Measurements from ENCODE around the gene IP6K1.
"Not testable (repeated sequence)": the region's sequence is repeated elsewhere in the genome, so short reads cannot be mapped to it uniquely, and the experiment has no call there.

IP6K1 gene

DNA sequence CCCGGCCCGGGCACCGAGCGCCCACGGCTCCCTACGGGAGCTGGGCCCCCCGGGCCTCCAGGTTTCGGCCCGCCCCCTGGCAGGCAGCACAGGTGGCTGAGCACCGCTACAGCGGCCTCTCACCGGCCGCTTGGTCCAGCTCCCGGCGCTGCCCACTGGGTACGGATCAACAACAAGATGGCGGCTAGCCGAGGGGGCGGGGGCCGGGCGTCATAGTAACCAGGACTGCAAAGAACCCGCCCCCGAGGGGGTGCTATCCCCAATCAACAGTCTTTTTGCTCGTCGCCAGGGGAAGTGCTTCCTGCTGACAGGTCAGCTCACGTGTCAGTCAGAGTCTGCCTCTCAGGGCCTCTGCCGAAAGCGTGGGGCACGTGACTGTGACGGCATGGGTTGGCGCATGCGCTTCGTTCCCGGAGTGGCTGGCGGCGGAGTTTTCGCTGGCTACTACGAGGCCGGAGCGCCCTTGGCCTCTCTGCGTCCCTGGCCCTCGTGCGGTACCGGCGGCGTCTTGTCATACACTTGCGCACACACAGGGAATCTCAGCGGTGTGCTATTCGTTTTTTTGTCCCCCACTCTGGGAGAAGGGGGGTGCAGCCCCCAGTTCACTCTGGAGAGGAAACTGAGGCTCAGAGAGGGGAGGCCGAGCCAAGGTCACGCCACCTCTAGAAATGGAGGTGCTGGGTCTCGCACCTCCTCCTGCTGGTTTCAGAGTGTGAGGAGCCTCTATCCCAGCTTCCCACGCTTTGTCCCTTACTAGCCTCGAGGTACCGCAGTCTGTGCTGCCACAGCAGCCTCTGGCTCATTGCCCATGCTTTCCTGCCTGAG is at the start of gene IP6K1:
Gene IP6K1 (minus strand): TSS at position 186 of the 825 bp plus-strand sequence. CDS start 38,502 bp downstream, outside the sequence.
- peak; percentile 100 for DNase-seq

DNA sequence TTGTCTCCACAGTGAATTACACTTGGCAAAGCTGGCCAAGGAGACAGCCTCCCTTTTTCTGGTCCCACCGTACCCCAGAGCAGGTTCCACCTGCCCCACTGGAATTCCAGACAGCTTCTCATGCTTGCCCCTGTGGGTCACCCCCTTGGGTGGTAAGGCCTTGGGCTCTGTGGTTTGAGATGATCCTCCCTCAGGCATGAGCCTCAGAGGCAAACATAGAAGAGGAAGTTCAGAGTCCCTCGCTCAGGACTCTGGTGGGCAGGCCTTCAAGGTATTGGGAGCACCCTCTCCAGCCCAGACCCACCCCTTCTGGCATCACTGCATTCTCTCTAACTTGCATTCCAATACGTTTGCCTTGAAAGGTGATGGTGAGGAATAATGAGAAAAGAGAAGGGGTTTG is 45.0 kb upstream of the IP6K1 start:
- no peak for DNase-seq

DNA sequence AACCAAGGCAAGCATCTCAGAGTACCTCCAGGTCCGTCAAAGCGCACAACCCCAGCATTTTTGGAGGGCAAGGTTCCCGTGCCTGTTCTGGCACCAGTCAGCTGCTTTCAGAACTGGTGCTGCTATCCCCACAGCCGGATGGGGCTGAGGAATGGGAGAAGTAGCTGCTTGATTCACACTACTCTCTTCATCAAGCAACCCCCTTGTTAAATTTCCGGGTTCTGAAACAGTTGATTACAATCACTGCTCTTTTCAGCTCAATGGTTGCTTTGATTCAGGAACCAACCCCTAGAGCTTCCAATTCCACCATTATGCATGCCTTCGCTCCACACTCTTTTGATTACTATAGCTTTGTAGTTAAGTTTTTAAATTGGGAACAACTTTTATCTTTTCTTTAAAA is 39.7 kb upstream of the IP6K1 start:
- DNase-seq = no peak

DNA sequence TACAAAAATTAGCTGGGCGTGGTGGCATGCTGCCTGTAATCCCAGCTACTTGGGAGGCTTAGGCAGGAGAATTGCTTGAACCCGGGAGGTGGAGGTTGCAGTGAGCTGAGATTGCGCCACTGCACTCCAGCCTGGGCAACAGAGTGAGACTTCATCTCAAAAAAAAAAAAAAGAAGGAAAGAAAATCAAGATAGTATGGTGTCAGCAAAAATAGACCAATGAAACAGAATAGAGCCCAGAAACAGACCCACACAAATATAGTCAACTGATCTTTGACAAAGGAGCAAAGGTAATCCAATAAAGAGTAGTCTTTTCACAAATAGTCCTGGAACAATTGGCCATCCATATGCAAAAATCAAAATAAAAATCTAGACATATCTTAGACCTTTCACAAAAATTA is 36.8 kb upstream of the IP6K1 start:
- DNase-seq = not testable (repeated sequence)

DNA sequence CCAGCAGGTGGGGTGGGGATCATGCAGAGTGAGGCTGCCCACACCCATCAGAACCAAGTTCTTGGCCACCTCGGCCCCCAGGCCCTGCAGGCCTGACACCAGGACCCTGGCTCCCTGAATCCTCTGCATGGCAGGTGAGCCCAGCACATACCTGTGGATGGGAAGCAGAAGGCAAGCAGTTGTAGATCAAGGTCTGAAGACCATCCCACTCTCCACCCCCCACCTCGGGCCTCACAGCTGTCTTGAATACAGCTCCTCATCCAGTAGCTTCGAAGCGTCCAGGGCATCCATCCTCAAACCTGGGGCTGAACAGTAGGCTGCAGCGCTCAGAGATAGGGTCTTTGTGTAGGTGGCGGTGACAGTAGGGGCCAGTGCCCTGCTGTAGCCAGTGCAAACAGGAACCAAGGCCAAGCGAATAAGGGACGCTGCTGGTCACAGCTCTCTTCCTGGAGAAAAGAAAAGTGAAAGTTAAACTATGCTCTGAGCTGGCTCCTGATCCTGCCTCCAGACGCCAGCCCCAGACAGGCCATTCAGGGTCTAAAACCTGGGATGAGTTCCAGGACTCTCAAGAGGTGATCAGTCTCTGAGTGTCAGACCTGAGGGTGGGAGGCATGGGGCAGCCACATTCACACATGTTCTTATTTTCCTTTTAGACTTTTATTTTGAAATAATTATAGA is 27.3 kb upstream of the IP6K1 start, which contains the start of gene UBA7:
Gene UBA7 (minus strand): TSS at position 457 of the 678 bp plus-strand sequence. CDS start 166 bp downstream, at position 291.
- DNase-seq = peak; percentile 54

DNA sequence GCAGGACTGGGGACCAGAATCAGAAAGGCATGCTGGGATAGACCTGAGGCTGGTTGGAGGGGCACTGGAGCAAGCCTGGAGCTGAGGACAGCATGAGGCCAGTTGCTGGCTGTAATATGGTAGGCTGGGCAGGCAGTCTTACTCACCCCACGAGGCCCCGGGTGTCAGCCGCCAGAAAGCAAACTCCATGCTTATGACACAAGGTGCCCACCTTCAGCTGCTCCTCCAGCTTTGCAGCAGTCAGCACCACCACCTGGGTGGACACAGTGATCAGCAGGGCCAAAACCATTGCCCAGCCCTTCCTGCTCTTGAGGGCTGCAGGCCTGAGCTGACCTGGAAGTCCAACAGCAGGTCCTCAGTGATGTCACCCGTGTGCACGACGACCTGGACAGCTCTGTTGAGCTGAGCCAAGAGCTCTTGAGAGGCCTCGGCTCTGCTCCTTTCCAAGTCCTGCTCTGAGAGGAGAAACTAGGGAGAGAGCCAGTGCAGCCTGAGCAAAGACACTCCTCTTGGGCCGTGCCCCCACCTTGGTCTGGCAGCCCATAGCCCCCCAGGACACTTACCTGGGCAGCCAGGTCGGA is 26.7 kb upstream of the IP6K1 start:
- DNase-seq = no peak

DNA sequence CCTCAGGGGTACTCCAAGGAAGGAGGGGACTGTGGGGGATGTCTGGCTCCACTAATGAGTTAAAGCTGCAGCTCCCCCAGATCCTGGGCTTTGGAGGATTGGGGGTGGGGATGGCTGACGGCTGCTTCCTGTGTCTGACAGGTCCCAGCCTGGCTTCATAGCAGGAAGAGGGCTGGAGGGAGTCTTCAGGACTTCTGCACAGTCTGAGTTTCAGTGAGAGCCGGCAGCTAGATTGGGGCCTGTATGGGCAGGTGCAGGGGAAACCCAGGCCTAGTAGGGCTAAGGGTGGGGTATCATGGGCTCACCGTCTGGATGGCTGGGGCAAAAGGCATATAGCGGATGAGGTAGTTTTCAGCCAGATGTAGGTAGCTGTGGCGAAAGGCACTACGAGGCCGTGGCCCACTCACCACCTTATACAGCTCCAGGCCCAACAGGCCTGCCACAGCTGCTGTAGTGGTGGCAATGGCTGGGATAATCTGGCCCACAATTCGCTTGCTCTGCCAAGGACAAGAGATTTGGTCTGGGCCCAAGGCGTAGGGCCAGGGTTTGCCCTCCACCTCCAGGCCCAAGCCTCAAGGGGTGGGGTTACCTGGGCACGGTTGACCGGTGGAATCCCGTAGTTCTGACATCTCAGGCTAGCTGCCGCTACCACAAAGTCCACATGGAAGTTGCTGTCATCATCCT is 21.2 kb upstream of the IP6K1 start:
- DNase-seq = no peak

DNA sequence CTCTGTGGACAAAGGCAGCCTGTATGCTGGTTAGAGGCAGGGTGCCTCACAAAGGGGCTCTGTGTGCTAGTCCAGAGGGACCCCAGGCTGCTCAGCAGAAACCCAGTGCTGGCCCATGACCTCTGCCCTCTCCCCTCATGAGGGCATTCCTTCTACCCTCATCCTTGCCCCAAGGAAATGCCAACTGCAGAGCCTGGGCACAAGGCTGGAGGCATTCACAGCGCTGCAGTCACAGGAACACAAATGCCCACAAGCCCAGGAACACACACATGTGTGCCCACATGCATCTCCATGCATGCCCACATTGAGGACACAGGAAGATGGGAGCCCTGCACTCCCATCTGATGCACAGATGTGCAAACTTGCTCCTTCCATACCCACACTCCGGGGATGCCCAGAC is 20.5 kb upstream of the IP6K1 start:
- DNase-seq = no peak

DNA sequence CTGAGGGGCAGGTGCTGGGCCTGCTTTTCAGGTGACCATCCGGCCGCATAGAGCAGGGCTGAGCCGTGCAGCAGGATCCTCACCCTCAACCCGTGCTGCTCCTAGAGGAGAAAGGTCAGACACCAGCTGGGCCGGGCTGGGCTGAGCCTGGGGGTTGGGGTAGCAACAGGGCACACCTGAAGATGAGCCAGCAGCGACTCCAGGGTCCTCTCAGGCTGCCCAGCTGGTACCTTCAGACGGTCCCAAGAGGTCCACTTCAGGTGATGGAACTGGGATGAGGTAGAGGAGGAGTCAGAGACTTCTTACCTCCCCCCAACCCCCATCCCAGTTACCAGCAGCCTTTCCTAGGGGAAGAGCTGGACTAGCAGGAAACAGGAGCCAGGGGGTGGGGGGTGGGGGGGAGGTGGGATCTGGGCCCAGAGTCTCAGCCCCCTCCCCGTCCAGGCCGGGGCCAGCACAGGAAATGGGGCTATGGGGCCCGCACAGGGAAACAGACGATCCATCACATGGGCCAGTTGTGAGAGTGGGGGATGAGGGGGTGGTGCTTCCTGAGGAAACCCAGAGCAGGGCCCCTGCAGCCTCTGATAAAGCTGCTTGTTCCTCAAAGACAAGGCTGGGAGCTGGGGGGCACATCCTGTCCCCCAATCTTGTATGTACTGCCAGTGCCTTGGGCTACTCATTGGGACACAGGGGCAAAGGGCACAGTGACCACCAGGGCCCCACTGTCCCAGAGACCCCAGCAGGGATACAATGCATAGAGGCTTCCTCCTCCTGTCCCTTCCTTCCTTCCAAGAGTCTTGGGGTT is 19.8 kb upstream of the IP6K1 start:
- peak; percentile 14 for DNase-seq

DNA sequence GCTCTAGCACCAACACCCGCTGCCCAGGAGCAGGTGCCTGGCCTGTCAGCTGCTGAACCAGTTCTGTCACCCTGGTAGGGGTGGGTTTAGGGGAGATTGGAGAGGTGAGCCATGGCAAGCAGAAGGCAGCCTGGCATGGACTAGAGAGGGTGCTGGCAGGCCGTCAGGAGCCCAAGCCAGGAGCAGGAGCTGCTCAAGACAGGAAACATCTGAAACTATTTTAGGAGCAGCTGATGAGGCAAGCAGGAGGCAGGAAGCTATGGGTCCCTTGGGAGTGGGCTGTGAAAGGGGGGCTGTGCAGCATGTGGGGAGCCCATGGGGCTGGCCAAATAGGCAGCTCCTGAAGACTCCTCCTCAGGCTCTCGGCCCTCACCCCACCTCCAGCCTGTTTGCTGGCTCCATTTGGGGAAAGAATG is 19.0 kb upstream of the IP6K1 start:
- no peak for DNase-seq

DNA sequence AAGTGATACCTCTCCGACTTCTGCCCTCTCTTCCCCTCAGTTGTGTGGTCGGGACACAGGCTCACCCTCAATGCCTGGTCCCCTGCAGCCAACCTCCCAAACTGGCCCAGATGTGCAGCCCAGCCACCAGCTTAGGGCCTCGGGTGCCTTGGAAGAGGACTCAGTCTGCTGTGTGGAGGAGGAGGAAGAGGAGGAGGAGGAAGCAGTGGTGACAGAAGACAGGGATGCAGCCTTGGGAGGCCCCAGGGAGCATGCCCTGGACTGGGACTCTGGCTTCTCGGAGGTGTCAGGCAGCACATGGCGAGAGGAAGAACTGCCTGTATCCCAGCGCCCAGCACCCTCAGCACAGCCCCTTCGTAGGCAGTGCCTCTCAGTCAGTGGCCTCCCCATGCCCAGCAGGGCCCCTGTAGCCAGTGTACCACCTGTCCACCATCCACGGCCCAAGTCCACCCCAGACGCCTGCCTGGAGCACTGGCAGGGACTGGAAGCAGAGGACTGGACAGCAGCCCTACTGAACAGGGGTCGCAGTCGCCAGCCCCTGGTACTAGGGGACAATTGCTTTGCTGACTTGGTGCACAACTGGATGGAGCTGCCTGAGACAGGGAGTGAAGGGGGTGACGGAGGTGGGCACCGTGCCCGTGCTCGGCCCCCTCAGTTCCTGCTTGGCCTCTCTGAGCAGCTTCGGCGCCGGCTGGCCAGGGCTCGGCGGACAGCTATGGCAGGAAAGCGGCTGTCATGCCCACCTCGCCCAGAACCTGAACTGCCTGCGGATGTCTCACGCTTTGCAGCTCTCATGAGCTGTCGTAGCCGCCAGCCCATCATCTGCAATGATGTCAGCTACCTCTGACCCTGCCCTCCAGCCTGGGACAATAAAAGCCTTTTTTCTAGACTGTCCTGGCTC is 18.0 kb upstream of the IP6K1 start:
- no peak for DNase-seq

DNA sequence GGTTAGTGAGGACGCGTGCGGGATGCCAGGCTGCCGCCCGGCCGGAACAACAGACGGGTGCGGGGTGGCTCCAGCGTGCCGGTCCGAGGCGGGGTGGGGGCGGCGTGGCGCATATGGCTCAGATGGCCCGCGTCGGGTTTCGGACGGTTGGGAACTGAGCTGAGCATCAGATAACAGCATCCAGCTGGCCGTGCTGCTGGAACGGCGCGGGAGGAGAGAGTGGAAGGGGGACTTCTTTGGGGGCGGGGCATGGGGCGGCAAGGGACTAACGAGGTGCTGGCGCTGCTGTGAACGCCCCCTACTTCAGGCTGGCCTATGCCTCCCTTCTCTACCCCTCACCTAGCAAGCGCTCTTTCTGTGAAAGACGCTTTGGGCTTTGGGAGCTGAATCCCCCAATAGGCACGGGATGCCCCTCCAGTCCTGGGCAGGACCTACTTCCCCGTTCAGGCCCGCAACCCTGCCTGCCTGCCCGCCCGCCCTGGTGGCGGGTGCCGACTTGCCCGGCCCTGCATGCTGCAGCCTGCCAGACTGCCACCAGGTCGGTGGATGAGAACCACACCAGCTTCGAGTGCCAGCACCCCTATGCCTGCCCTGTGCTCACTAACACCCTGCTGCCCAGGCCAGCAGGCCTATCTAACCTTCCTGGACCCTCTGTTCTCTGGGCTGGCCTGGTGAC is 17.3 kb upstream of the IP6K1 start:
- peak; percentile 37 for DNase-seq

DNA sequence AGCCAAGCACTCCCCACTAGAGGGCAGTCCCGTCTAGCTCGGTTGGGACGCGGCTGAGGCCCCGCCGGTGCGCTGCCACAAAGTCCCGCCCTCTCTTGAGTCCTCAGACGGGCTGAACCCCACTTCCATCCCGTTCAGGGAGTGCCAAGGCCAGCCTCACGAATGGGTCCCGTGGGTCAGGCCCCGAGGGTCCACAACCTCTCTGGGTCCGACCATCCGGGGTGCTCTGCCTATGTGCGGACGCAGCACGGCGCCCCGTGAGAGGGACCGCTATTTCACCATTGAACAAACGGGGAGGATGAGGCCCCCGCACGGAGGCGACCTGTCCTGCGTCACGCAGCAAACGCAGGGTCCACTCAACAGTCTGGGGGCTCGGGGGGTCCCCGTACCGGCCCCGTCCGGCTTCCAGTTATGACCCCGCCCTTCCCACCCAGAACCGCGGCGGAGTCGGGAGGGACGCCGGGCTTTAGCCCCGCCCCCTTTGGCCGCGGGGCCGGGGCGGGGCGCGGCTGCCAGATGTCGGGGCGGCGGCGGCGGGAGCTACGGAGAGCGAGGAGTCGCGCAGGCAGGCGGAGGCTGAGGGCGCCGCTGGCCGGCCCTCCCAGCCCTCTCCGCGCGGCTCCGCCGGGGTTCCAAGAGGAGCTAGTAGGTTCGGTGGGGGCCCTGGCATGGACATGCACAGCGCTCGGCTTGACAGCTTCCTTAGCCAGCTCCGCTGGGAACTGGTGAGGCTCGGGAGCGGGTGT is 16.6 kb upstream of the IP6K1 start, which contains the start of gene INKA1:
Gene INKA1 (plus strand): TSS at position 543 of the 746 bp plus-strand sequence. CDS start 132 bp downstream, at position 675.
- peak; percentile 90 for DNase-seq

DNA sequence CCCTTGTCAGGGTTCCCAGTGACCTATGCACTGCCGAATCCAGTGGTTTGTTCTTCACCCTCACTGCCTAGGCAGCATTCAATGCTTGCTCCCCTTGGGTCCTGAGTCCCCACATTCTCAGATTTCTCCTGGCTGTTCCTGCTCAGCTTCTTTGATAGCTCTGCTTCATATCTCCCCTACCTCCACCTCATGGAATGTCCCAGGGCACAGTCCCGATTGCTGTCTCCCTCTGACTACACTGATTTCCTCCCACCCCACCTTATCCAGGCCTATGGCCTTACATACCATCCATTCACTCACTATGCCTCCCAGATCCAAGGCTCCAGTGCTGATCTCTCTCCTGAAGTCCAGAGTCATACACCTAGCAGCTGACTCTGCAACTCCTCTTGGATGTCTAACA is 14.8 kb upstream of the IP6K1 start:
- no peak for DNase-seq

DNA sequence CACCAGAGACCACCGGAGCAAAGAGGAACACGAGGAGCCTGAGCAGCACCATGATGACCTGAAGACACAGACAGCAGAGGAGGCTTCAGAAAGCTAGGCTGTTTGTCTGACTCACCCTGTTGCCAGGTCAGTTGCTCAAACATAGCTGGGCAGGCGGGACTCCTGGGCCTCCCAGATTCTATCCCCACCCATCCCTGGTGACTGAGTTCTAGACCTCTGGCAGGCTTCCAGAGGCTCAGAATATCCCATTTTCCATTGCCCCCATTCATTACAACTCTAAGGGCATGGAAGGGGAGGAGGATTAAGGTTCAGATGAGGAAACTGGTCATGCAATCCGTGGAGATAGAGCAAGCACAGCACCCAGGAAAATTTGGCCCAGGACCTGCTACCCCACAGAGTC is 13.4 kb upstream of the IP6K1 start, which contains the start of gene CDHR4:
Gene CDHR4 (minus strand): TSS at position 113 of the 400 bp plus-strand sequence. CDS start 61 bp downstream, at position 52.
- DNase-seq = no peak

DNA sequence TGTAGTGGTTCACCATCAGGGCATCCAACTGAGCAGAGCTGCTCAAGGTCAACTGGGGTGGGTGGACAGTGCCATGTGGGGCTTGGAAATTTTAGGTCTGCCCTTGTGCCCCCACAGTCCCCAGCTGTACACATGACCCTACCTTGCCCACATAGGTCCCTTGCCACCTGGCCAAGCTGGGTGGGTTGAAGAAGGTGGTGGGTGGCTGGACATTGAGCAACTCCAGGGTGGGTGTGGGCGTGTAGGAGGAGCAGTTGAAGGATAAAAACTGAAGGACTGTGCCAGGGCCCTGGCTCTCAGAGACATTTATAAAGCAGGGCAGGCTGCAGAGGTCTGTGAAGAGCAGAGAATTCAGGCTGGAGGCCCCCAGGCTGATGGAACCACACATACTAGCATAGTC is 12.8 kb upstream of the IP6K1 start:
- DNase-seq = no peak

DNA sequence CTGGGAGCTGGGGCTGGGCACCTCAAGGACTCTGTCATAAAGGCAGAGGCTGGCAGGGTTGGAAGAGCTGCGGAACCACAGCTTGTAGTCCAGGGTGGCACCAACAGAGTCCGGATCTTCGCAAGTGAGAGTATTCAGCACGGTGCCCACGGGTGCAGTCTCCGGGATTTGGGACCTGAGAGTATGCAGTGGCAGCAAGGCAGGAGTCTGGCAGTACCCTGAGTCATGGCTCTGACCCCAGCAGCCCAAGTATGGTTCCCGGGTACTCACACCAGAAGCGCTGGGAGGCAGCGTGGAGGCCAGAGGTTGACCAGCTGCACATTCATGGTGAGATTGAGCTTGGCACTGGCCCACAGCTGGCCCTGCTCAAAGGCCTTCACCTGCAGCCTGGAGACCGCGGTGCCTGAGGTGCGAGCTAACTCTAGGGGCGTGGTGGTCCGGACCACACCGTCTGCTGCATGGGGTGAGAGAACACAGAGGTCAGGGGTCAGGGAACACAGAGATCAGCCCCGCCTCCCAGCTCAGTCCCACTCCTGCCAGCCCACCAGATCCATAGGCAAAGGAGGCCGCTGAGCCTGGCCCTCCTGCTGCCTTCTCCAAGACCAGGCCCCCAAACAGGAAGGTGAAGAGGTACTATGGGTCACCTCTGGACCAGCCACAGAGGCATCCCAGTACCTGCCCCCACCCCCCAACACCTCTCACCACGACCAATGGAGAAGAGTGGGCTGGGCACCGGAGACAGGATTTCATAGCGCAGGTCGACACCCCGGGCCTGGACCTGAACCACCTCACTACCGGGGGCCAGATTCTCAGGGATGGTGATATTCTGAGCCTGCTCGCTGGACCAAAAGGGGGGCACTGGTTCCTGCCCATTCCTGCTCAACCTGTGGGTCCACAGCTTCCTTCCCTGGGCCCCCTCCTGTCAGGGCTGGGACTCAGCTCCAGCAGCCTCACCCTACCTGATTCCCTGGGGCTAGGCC is 8.9 kb upstream of the IP6K1 start:
- DNase-seq = no peak

DNA sequence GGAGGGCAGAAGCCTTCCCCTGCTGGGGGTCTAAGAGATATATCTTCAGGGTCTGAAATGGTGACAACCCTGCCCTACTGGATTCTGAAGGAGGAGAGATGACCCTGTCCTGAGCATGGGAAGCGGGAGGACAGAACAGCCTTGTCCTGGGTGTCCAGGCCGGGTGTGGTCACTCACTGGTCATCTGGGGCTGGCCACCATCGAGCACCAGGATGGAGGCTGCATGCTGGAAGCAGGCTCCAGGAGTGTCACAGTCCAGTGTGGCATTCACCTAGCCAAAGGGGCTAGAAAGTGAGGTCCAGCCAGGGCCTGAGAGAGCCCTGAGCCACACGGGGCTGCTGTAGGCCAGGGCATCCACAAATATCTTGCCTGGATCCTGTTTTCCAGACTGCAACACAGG is 8.1 kb upstream of the IP6K1 start:
- DNase-seq = no peak

All from CD4-positive, alpha-beta T cell treated with Interleukin-10 for 1 hour (primary cell).